Upper lobe of left lung (tissue), 4 donors: ENCODE measurements around the gene EGLN2.

Experiments used
- EP300 ChIP-seq, 4 donors: sonication (generic); formaldehyde crosslinking; IDR thresholded peaks; one replicate each; pipeline ENCODE4 v1.5.1; 2017; ENCODE audit warnings: antibody characterized with exemption in 4 of 4, control low read depth in 2 of 4
- POLR2A ChIP-seq, 4 donors: fragments of 450-650 bp; IDR thresholded peaks; one replicate each; pipeline ENCODE4 v1.5.1; 2016 to 2017; ENCODE audit warnings: antibody characterized with exemption in 4 of 4, mild to moderate bottlenecking in 2 of 4

DNA sequence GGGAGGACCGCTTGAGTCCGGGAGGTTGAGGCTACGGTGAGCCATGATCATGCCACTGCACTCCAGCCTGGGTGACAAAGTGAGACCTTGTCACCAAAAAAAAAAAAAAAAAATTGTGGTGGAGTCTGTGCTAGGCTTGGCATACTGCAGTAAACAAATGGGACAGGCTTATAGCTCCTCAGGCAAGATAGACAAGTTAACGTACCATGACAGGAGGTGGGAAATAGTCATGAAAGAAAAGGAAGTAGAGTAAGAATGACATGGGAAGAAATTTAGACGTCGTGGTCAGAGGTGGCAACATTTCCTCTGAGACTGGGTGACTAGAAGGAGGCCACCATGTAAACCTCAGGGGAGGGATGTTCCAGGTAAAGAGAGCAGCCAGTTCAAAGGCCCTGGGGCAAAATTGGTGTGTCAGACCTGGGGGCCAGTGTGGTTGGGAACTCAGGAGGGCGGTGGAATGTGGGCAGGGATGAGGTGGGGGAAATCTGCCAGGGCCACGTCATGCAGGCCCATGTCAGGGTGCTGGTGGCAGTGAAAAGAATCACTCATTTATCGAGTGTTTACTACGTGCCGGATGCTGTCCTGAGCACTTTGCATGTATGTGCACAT is 42.4 kb upstream of the EGLN2 start:
- no peak for TF ChIP-seq POLR2A (IDR thresholded peaks at IDR 0.05)
- no peak for TF ChIP-seq EP300 (IDR thresholded peaks at IDR 0.05)
